Measurements from ENCODE around the gene CD8B2. TPM values are rescaled to one million over a fixed set of nuclear protein-coding genes. Genes with fewer than 3 reads are reported as not detected.

Gene CD8B2
- total and polyA plus RNA-seq, 2 donors (not counting 1 experiment from before 2014, with no cell fraction given): not detected

DNA sequence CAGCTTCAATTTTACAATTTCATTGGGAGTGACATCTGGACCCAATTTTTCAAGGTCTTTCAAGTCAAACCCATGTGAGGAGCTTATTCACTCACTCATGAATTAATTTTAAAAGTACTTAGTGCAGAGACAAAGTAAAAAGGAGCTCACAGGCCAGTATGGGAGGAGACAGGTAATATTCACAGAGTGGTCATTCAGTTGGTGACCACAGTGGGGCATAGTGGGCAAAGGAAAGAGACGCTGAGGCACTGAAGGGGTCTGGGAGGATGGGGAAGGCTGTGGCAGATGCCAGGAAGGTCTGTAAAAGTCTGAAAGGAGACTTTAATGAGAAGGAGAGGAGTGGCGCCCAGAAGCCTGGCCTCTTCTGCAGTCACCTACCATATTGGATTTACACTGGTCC, 76.0 kb downstream of the CD8B2 start:
- Mint-ChIP-seq H3K4me1 (no peaks in the 10 kb centered on the region), H3K9me3 (ENCODE audit: insufficient read depth) (no peaks in the 10 kb centered on the region)
- intact Hi-C loops (cut with micrococcal nuclease): no loop called here

DNA sequence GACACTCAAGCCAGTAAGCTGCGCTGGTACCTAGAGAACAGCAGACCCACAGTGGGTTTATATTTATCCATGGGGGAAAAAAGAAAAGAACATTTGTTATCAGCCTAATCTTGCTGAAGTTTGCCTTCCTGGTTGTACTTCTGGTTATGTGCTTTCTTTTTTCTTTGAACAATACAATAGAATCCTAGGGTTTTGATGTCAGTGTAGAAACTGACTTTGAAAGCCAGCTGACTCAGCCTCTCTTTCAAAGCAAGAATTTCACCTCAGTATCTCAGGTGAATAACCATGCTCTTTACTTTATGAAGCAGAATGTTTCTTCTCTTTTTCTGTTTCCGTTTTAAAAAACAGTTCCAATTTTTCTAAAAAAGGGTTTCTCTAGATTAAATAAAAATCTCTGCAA, 78.4 kb downstream of the CD8B2 start:
- no peaks in the 10 kb centered on the region for H3K4me1 Mint-ChIP-seq
- TF ChIP-seq, protein P1, sequence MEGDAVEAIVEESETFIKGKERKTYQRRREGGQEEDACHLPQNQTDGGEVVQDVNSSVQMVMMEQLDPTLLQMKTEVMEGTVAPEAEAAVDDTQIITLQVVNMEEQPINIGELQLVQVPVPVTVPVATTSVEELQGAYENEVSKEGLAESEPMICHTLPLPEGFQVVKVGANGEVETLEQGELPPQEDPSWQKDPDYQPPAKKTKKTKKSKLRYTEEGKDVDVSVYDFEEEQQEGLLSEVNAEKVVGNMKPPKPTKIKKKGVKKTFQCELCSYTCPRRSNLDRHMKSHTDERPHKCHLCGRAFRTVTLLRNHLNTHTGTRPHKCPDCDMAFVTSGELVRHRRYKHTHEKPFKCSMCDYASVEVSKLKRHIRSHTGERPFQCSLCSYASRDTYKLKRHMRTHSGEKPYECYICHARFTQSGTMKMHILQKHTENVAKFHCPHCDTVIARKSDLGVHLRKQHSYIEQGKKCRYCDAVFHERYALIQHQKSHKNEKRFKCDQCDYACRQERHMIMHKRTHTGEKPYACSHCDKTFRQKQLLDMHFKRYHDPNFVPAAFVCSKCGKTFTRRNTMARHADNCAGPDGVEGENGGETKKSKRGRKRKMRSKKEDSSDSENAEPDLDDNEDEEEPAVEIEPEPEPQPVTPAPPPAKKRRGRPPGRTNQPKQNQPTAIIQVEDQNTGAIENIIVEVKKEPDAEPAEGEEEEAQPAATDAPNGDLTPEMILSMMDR (IDR thresholded peaks at IDR 0.05): no peak
- no peak for TF ChIP-seq EZH2 (IDR thresholded peaks at IDR 0.05; ENCODE audit: borderline replicate concordance, insufficient read depth, low read depth, low read length, poor library complexity, severe bottlenecking)
- no peaks in the 10 kb centered on the region for H3K9me3 Mint-ChIP-seq (ENCODE audit: insufficient read depth)
- Histone ChIP-seq H3K9me3 (ENCODE audit: control extremely low read depth in 1 of 3, control insufficient read depth in 2 of 3, insufficient read depth in 1 of 3, low read length in 2 of 3) (no peaks in the 10 kb centered on the region), H3K27me3 (replicated peaks in 1 of 4; ENCODE audit: control extremely low read depth in 1 of 4, control insufficient read depth in 3 of 4, insufficient read depth in 4 of 4, low read length in 3 of 4) (no peaks in the 10 kb centered on the region), H3K9ac (ENCODE audit: low read length) (no peak overlapping the region), H3K4me3 (ENCODE audit: control extremely low read depth in 1 of 5, extremely low read depth in 1 of 5, insufficient read depth in 1 of 5, low read depth in 2 of 5, low read length in 4 of 5) (no peak overlapping the region), H3K36me3 (replicated peaks in 1 of 2; ENCODE audit: control extremely low read depth in 1 of 2, control insufficient read depth in 1 of 2, extremely low read depth in 1 of 2, insufficient read depth in 2 of 2, low read length in 1 of 2) (no peaks in the 10 kb centered on the region), H3K4me1 (ENCODE audit: control insufficient read depth in 2 of 2, insufficient read depth in 2 of 2, low read length in 2 of 2) (no peaks in the 10 kb centered on the region), H4K20me1 (ENCODE audit: control insufficient read depth, insufficient read depth, low read length, poor library complexity, severe bottlenecking) (no peaks in the 10 kb centered on the region), H2AFZ (ENCODE audit: insufficient read depth, low read depth, low read length, poor library complexity, severe bottlenecking) (no peak overlapping the region), H3K4me2 (replicated peaks; ENCODE audit: low read depth, low read length, poor library complexity, severe bottlenecking) (no peak overlapping the region), H3K79me2 (ENCODE audit: control insufficient read depth, insufficient read depth, low read length) (no peaks in the 10 kb centered on the region), H3K27ac (ENCODE audit: low read length in 2 of 2) (no peak overlapping the region)
- no peak overlapping the region for H3K27ac Mint-ChIP-seq
- H3K27me3 Mint-ChIP-seq: peaks cover 19% of the 10 kb centered on the region
- ChIA-PET CTCF (interaction anchor here (0.8 kb wide), 1 partner anchor 26 kb away, joined by 3 read pairs; no protein-coding TSS in a partner anchor), POLR2A (no interaction called here)
- ATAC-seq (ENCODE audit: low read depth) (no peak), DNase-seq (no peak)
- H3K4me3 Mint-ChIP-seq: no peak overlapping the region
- WGBS (ENCODE audit: insufficient coverage): 80% methylated on average over 1 of the region's 2 CpGs
- intact Hi-C loops (cut with micrococcal nuclease): no loop called here

More for the DNA sequence above, 76.0 kb downstream of the CD8B2 start:
- Histone ChIP-seq H3K4me2 (replicated peaks; ENCODE audit: low read depth, low read length, poor library complexity, severe bottlenecking) (no peak overlapping the region), H3K36me3 (replicated peaks in 1 of 2; ENCODE audit: control extremely low read depth in 1 of 2, control insufficient read depth in 1 of 2, extremely low read depth in 1 of 2, insufficient read depth in 2 of 2, low read length in 1 of 2) (no peaks in the 10 kb centered on the region), H4K20me1 (ENCODE audit: control insufficient read depth, insufficient read depth, low read length, poor library complexity, severe bottlenecking) (no peaks in the 10 kb centered on the region), H3K27ac (ENCODE audit: low read length in 2 of 2) (no peak overlapping the region), H3K9me3 (ENCODE audit: control extremely low read depth in 1 of 3, control insufficient read depth in 2 of 3, insufficient read depth in 1 of 3, low read length in 2 of 3) (no peaks in the 10 kb centered on the region), H2AFZ (ENCODE audit: insufficient read depth, low read depth, low read length, poor library complexity, severe bottlenecking) (no peak overlapping the region), H3K79me2 (ENCODE audit: control insufficient read depth, insufficient read depth, low read length) (no peaks in the 10 kb centered on the region), H3K4me3 (ENCODE audit: control extremely low read depth in 1 of 5, extremely low read depth in 1 of 5, insufficient read depth in 1 of 5, low read depth in 2 of 5, low read length in 4 of 5) (no peak overlapping the region), H3K27me3 (replicated peaks in 1 of 4; ENCODE audit: control extremely low read depth in 1 of 4, control insufficient read depth in 3 of 4, insufficient read depth in 4 of 4, low read length in 3 of 4) (peaks cover 0 to 3% (median 0%) of the 10 kb centered on the region in 4 experiments), H3K4me1 (ENCODE audit: control insufficient read depth in 2 of 2, insufficient read depth in 2 of 2, low read length in 2 of 2) (no peaks in the 10 kb centered on the region), H3K9ac (ENCODE audit: low read length) (no peak overlapping the region)
- Mint-ChIP-seq H3K27ac (no peak overlapping the region), H3K4me3 (no peak overlapping the region), H3K27me3 (peaks cover 11% of the 10 kb centered on the region)
- CTCF ChIA-PET: interaction anchor here (1.5 kb wide), 1 partner anchor 20 kb away, joined by 5 read pairs; no protein-coding TSS in a partner anchor
- DNase-seq: no peak
- TF ChIP-seq, protein P1 (IDR thresholded peaks at IDR 0.05): no peak
- no peak for TF ChIP-seq EZH2 (IDR thresholded peaks at IDR 0.05; ENCODE audit: borderline replicate concordance, insufficient read depth, low read depth, low read length, poor library complexity, severe bottlenecking)
- no CpG with 5 or more reads among the region's 2 CpGs for WGBS (ENCODE audit: insufficient coverage)
- no peak for ATAC-seq (ENCODE audit: low read depth)
- POLR2A ChIA-PET: no interaction called here
